SIG-M5 treated with dmso at 0.1 percent for 504 hours (cell line): ENCODE results near the gene RGS6.

ENCODE experiments used
- DNase-seq: peaks from one replicate; lab custom pipeline; 2025; ENCODE audit not compliant: unreplicated experiment; lab: John Stamatoyannopoulos, UW

The RGS6 gene

GRCh38 chr14:72237722-72238666 lies 305.8 kb downstream of the RGS6 start:
- DNase-seq, result no peak

DNA sequence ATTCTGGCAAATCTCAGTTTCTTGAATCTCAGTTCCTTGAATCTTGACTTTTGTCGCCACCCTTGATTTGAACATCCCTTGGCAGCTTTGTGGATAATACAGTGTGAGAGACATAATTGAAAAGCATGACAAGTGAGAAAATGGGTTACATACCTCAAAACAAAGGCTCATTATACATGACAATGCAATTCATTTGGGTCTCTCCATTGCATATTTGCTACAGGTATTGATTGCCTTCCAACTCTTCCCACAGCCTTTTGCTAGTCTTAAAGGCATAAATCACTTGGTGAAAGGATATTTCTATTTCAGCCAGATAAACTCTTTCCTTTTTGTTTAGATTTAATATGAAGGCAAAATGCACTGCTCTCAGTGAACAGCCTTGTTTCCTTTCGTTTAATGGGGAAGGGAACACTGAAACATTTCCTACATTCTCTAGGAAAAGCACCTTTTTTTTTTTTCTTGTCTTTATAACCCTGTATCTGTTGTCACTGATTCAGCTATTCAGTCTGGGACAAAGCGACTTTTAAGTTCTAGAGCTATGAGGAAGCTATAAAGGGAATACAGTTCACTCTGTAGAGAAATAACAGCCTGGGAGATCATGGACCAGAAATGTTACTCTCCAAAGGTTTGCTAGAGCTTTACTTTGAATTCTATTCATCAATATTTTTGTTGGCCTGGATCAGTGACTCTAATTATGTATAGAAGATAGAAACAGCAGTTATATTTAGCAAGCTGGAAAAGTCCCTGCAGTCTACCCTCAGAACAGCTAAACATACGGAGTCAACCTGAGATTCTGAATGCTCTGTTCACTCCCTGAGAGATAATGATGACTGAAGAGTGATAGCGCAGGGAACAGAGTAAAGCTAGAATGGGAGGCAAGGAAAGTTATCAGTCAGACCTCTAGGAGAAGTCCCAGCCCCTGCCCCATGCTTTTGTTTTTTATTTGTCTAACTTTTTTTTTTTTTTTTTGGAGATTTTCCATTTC lies 311.4 kb downstream of the RGS6 start:
- DNase-seq, result no peak

- DNase-seq, result no peak
Measured at GRCh38 chr14:72247896-72248465, 315.8 kb downstream of the RGS6 start.

- no peak for DNase-seq
Measured at GRCh38 chr14:72253503-72253902, 321.3 kb downstream of the RGS6 start.

GRCh38 chr14:72254202-72254936 lies 322.1 kb downstream of the RGS6 start:
- DNase-seq, result no peak

GRCh38 chr14:72254937-72255472 lies 322.8 kb downstream of the RGS6 start:
- no peak for DNase-seq

GRCh38 chr14:72256055-72256454 lies 323.8 kb downstream of the RGS6 start:
- DNase-seq, result no peak

GRCh38 chr14:72261068-72261467 lies 328.8 kb downstream of the RGS6 start:
- DNase-seq, result no peak

- DNase-seq, result no peak
Measured at GRCh38 chr14:72262771-72263170, 330.5 kb downstream of the RGS6 start.

- DNase-seq, result no peak
Measured at GRCh38 chr14:72264716-72265115, 332.5 kb downstream of the RGS6 start.

- DNase-seq, result no peak
Measured at GRCh38 chr14:72270147-72270727, 338.0 kb downstream of the RGS6 start.

GRCh38 chr14:72270749-72271148 lies 338.5 kb downstream of the RGS6 start:
- DNase-seq, result no peak

DNA sequence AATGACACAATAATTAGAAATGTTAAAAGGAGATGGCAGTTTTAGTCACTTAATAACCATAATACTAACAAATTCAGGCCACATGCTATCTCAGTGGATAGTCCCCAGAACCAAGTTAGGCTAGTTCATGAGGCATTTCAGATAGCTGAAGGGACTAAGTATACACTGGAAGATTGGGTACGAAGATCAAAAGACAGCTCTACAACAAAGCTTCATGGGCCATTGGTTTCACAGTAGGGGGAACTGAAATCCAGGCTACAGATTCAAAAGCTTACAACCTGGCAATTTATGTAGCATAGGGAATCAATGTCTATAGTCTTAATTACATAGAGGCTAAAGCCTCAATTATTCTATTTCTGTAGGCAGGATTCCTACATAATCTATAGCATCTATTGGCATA lies 343.0 kb downstream of the RGS6 start:
- no peak for DNase-seq

GRCh38 chr14:72278316-72278715 lies 346.1 kb downstream of the RGS6 start:
- DNase-seq, result no peak

DNA sequence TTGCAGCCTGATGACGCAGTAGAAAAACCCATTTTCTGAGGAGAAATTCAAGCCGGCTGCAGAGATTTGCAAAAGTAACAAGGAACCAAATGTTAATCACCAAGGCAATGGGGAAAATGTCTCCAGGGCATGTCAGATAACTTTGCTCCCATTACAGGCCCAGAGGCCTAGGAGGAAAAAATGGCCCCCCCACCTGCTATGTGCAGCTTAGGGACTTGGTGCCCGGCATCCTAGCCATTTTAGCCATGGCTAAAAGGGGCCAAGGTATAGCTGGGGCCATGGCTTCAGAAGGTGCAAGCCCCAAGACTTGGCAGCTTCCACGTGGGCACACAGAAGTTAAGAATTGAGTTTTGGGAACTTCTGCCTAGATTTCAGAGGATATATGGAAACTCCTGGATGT lies 351.9 kb downstream of the RGS6 start:
- no peak for DNase-seq

GRCh38 chr14:72290241-72290640 lies 358.0 kb downstream of the RGS6 start:
- no peak for DNase-seq

DNA sequence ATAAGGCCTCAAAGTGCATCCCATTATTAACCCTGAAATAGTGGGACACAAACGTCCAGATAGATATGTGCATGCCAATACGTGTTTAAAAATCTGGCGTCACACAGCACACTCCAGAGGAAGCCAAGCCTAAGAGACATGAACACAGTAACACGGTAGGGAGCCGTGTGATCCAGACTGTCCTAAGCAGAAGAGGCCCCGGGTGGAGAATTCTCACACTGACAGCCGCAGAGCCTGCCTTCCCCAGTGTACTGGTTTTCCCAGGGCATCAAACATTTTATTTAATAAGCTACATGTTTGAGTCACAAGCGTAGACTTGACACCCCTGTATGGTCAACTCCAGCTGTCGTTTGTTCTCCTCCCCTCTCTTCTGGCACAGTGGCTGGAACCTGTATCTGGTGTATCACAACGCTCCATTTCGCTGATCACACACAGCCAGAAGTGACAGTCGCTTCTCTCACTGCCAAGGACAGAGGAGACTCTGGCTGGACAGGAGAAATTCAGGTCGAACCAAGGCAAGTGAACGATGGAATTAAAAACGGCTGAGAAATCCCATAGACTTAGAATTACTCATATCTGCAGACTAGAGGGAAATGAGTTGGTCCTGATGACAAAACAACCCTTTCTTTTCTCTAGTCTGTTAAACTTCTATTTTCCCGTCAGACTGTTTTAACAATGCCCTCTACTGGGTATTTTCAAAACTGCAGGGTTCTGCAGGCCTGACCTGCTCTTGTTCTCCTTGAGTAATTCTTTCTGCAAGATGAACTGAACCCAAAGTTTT lies 359.9 kb downstream of the RGS6 start:
- DNase-seq, result peak; percentile 27

DNA sequence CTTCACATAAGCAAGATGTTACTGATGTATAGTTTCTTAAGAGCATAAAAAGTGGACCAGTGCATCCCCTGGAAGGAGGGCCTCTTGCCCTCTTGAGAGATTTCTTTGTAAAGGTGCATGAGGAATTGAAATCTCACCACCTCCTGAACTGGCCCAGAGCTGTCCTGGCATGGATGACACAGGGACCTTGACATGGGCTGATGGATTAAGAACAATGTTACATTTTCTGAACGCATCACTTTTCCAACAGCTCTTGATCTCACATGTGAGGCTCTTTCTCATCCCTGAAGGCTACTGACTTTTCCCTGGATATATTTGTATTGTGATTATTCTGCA lies 360.4 kb downstream of the RGS6 start:
- DNase-seq, result no peak

- no peak for DNase-seq
Measured at GRCh38 chr14:72301352-72301751, 369.1 kb downstream of the RGS6 start.
